Osteocyte (in vitro differentiated cells): Measurements from ENCODE around the gene FREY1. TPM values are rescaled to one million over a fixed set of nuclear protein-coding genes. Genes with fewer than 3 reads are reported as not detected.

Source experiments
- DNase-seq: peaks from one replicate; pipeline ENCODE4 v3.0.0; 2021; ENCODE audit warnings: mixed read lengths; ENCODE audit not compliant: unreplicated experiment; ENCODE audit errors: extremely low spot score
- H3K27ac Mint-ChIP-seq: one replicate; pipeline ENCODE4 v1.8.0; 2021; ENCODE audit warnings: mild to moderate bottlenecking, mixed read lengths; ENCODE audit not compliant: unreplicated experiment
- H3K27me3 Mint-ChIP-seq: one replicate; pipeline ENCODE4 v1.8.0; 2021; ENCODE audit warnings: mixed read lengths; ENCODE audit not compliant: unreplicated experiment
- H3K36me3 Mint-ChIP-seq: one replicate; pipeline ENCODE4 v1.8.0; 2021; ENCODE audit warnings: mixed read lengths; ENCODE audit not compliant: unreplicated experiment
- H3K4me1 Mint-ChIP-seq: one replicate; pipeline ENCODE4 v1.8.0; 2021; ENCODE audit warnings: mixed read lengths; ENCODE audit not compliant: unreplicated experiment
- H3K4me3 Mint-ChIP-seq: one replicate; pipeline ENCODE4 v1.8.0; 2021; ENCODE audit warnings: mild to moderate bottlenecking, moderate library complexity, mixed read lengths; ENCODE audit not compliant: unreplicated experiment
- H3K9me3 Mint-ChIP-seq: one replicate; pipeline ENCODE4 v1.8.0; 2021; ENCODE audit warnings: mixed read lengths; ENCODE audit not compliant: unreplicated experiment
- total RNA-seq: library from RNA; stranded (reverse); gene quantifications from 2 replicates; pipeline ENCODE4 v1.2.1, GENCODE V29; 2021
- TF ChIP-seq, protein P1 (sequence below): fragments of 200-600 bp; sonication (generic); IDR thresholded peaks from 2 replicates; pipeline ENCODE4 v1.5.0; 2021; ENCODE audit warnings: antibody characterized with exemption, mild to moderate bottlenecking, moderate library complexity

The FREY1 gene
- total RNA-seq, 1 donor from 2014 or later = 0.81 TPM

DNA sequence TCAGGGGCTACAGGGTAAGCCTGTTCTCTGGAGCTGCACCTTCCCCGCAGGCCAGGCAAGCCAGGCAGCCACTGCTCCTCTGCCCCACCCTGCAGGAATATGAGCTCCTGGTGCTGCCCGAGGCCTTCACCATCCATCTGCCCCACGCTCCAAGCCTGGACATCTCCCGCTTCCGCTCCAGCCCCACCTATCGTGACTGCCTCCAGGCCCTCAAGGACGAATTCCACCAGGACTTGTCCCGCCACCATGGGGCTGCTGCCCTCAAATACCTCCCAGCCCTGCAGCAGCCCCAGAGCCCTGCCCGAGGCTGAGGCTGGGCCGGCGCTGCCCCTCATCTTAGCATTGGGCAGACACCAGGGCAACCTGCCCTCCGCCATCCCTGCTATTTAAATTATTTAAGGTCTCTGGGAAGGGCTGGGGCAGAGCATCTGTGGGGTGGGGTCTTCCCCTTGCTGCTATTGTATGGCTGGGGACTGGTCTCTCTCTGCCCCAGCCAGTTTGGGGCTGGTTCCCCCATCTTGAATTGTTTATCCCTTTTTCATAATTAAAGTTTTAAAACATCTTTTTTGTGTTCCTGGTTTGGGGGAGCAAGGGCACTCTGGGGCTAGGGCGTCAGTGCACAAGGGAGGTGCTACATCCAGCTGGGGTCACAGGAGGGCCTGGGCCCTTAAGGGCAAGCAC lies 21.6 kb upstream of the FREY1 start:
- Mint-ChIP-seq H3K4me3 (no peak overlapping the region), H3K36me3 (peaks cover 18% of the 10 kb centered on the region), H3K27ac (no peak overlapping the region), H3K4me1 (peaks cover 11% of the 10 kb centered on the region), H3K9me3 (no peaks in the 10 kb centered on the region), H3K27me3 (peaks cover 14% of the 10 kb centered on the region)
- DNase-seq = no peak
- TF ChIP-seq, protein P1, sequence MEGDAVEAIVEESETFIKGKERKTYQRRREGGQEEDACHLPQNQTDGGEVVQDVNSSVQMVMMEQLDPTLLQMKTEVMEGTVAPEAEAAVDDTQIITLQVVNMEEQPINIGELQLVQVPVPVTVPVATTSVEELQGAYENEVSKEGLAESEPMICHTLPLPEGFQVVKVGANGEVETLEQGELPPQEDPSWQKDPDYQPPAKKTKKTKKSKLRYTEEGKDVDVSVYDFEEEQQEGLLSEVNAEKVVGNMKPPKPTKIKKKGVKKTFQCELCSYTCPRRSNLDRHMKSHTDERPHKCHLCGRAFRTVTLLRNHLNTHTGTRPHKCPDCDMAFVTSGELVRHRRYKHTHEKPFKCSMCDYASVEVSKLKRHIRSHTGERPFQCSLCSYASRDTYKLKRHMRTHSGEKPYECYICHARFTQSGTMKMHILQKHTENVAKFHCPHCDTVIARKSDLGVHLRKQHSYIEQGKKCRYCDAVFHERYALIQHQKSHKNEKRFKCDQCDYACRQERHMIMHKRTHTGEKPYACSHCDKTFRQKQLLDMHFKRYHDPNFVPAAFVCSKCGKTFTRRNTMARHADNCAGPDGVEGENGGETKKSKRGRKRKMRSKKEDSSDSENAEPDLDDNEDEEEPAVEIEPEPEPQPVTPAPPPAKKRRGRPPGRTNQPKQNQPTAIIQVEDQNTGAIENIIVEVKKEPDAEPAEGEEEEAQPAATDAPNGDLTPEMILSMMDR = no peak

DNA sequence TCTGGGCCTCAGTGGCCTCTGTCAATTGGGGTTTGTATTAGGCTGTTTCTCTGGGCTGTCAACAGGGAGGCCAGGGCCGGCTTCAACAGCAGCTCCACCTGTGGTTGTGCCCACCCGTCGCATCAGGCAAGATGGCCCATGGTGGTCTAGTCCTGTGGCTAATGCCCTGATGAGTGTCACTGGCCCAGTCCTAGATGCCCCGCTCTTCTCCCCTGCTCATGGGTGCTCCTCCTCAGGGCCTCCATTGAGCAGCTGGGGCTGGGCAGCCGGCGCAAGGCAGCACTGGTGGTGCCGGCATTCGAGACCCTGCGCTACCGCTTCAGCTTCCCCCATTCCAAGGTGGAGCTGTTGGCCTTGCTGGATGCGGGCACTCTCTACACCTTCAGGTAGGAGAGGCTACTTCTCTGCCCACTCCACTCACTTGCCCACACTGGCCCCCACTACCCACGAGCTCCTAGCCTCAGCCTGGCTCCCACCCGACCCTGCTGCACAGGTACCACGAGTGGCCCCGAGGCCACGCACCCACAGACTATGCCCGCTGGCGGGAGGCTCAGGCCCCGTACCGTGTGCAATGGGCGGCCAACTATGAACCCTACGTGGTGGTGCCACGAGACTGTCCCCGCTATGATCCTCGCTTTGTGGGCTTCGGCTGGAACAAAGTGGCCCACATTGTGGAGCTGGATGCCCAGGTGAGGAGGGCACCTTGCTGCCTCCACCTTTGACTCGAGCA lies 20.8 kb upstream of the FREY1 start:
- Mint-ChIP-seq H3K4me1 (peaks cover 15% of the 10 kb centered on the region), H3K27ac (no peak overlapping the region)

DNA sequence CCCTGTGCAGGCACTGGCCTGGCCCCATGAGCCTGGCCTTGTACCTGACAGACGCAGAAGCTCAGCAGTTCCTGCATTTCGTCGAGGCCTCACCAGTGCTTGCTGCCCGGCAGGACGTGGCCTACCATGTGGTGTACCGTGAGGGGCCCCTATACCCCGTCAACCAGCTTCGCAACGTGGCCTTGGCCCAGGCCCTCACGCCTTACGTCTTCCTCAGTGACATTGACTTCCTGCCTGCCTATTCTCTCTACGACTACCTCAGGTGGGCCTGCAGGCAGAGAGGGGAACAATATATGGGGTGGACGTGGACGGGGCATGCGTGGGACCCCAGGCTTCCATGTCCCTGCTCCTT lies 20.2 kb upstream of the FREY1 start:
- TF ChIP-seq, protein P1 = no peak
- Mint-ChIP-seq H3K9me3 (no peaks in the 10 kb centered on the region), H3K36me3 (peaks cover 6% of the 10 kb centered on the region), H3K4me1 (peaks cover 15% of the 10 kb centered on the region), H3K27ac (no peak overlapping the region), H3K4me3 (no peak overlapping the region), H3K27me3 (peaks cover 19% of the 10 kb centered on the region)
- DNase-seq = no peak

More for the DNA sequence above, 20.8 kb upstream of the FREY1 start:
- DNase-seq = no peak
- Mint-ChIP-seq H3K27me3 (peaks cover 19% of the 10 kb centered on the region), H3K4me3 (no peak overlapping the region), H3K9me3 (no peaks in the 10 kb centered on the region), H3K36me3 (peaks cover 11% of the 10 kb centered on the region)
- TF ChIP-seq, protein P1 = no peak

DNA sequence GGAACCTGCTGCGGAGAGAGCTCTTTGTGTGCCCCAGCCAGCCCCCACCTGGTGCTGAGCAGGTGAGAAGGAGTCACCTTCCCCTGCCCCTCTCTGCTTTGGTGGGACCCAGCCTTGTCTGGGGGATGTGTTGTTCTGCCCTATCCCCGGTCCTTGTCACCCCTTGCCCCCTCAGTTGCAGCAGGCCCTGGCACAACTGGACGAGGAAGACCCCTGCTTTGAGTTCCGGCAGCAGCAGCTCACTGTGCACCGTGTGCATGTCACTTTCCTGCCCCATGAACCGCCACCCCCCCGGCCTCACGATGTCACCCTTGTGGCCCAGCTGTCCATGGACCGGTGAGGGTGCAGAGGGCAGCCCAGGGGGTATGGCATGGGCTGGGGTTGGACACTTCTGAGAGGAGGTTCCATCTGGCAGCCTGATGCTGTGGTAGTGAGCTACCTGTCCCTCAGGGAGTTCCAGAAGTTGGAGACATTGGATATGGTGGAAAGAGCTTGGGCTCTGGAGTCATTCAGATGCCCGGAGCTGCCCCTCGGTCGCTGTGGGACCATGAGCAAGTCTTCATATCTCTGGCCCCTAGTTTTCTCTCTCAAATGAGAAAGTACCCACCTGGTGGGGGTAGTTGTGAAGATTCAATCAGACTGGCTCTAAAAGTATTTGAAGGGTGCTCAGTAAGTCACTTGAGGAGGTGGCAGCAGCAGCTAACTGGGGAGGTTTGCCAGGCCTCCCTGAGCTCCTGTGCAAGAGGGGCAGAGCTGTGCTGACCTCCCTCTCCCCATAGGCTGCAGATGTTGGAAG lies 19.7 kb upstream of the FREY1 start:
- Mint-ChIP-seq H3K27me3 (peaks cover 19% of the 10 kb centered on the region), H3K4me1 (peaks cover 16% of the 10 kb centered on the region), H3K4me3 (no peak overlapping the region), H3K9me3 (no peaks in the 10 kb centered on the region), H3K27ac (no peak overlapping the region), H3K36me3 (peaks cover 5% of the 10 kb centered on the region)
- TF ChIP-seq, protein P1 = no peak
- DNase-seq = no peak

DNA sequence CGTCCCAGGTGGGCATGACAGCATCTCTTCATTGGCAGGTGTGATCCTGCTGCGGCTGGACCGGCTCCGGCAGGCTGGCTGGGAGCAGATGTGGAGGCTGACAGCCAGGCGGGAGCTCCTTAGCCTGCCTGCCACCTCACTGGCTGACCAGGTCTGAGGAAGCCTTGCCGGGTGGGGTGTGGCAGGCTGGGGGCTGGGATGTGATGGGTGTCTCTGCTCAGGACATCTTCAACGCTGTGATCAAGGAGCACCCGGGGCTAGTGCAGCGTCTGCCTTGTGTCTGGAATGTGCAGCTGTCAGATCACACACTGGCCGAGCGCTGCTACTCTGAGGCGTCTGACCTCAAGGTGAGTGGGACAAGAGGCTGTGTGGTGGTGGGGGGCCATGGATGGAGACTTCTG lies 18.9 kb upstream of the FREY1 start:
- TF ChIP-seq, protein P1 = no peak
- Mint-ChIP-seq H3K27ac (no peak overlapping the region), H3K4me1 (peaks cover 20% of the 10 kb centered on the region), H3K36me3 (peaks cover 2% of the 10 kb centered on the region), H3K27me3 (peaks cover 27% of the 10 kb centered on the region), H3K9me3 (no peaks in the 10 kb centered on the region), H3K4me3 (no peak overlapping the region)
- no peak for DNase-seq
